Skeletal muscle satellite cell (primary cell): ENCODE data around the gene VSIG10.
"Not testable (repeated sequence)": the region's sequence is repeated elsewhere in the genome, so short reads cannot be mapped to it uniquely, and the experiment has no call there.

ENCODE experiments used
- H3K27me3 ChIP-seq: 2 replicates; pipeline ENCODE4 v1.7.0; 2013; ENCODE audit warnings: low read length; ENCODE audit not compliant: control insufficient read depth, insufficient read depth
- H3K36me3 ChIP-seq: 2 replicates; pipeline ENCODE4 v1.7.0; 2013; ENCODE audit warnings: mild to moderate bottlenecking, control low read depth, low read length; ENCODE audit not compliant: insufficient read depth
- H3K4me1 ChIP-seq: 2 replicates; pipeline ENCODE4 v1.7.0; 2013; ENCODE audit warnings: low read length; ENCODE audit not compliant: control insufficient read depth, insufficient read depth
- H3K4me2 ChIP-seq: 2 replicates; pipeline ENCODE4 v1.7.0; 2013; ENCODE audit warnings: mild to moderate bottlenecking, low read length
- H3K4me3 ChIP-seq: 2 replicates; pipeline ENCODE4 v1.7.0; 2013; ENCODE audit warnings: low read length
- H3K9ac ChIP-seq: 2 replicates; pipeline ENCODE4 v1.7.0; 2013; ENCODE audit warnings: mild to moderate bottlenecking, low read depth, low read length, moderate library complexity
- H3K9me3 ChIP-seq: replicated peaks from 2 replicates; pipeline ENCODE4 v1.7.0; 2013; ENCODE audit warnings: mild to moderate bottlenecking, control low read depth, low read length

VSIG10 gene

GRCh38 chr12:118135788-118136558 lies 32.2 kb upstream of the VSIG10 start, which contains the start of gene PEBP1:
Gene PEBP1 (plus strand): TSS chr12:118136124. CDS start chr12:118136210, 86 bp downstream.
- peak within 1 kb of the TSS; percentile 94 for H3K4me3 ChIP-seq
- peak within 1 kb of the TSS; percentile 91 for H3K4me2 ChIP-seq
- no peaks in the 10 kb centered on the region for H3K9me3 ChIP-seq
- peaks cover 30% of the 10 kb centered on the region for H3K4me1 ChIP-seq
- H3K9ac ChIP-seq: peak within 1 kb of the TSS; percentile 96
- no peaks in the 10 kb centered on the region for H3K27me3 ChIP-seq
- peaks cover 22% of the 10 kb centered on the region for H3K36me3 ChIP-seq

- not testable (repeated sequence) for H3K27me3 ChIP-seq, H3K9me3 ChIP-seq, H3K36me3 ChIP-seq, H3K4me2 ChIP-seq, H3K9ac ChIP-seq, H3K4me3 ChIP-seq, H3K4me1 ChIP-seq
Observed at GRCh38 chr12:118129436-118129835, 25.6 kb upstream of the VSIG10 start.

GRCh38 chr12:118127867-118128266 lies 24.1 kb upstream of the VSIG10 start:
- H3K4me3 ChIP-seq: no peak overlapping the region
- H3K4me2 ChIP-seq: no peak overlapping the region
- H3K36me3 ChIP-seq: no peaks in the 10 kb centered on the region
- H3K9ac ChIP-seq: no peak overlapping the region
- H3K27me3 ChIP-seq: no peaks in the 10 kb centered on the region
- H3K4me1 ChIP-seq: peaks cover 8% of the 10 kb centered on the region
- no peaks in the 10 kb centered on the region for H3K9me3 ChIP-seq

GRCh38 chr12:118126119-118126757 lies 22.4 kb upstream of the VSIG10 start:
- no peaks in the 10 kb centered on the region for H3K36me3 ChIP-seq
- no peak overlapping the region for H3K9ac ChIP-seq
- H3K27me3 ChIP-seq: no peaks in the 10 kb centered on the region
- no peaks in the 10 kb centered on the region for H3K4me1 ChIP-seq
- H3K9me3 ChIP-seq: no peaks in the 10 kb centered on the region
- no peak overlapping the region for H3K4me3 ChIP-seq
- H3K4me2 ChIP-seq: no peak overlapping the region

- Histone ChIP-seq H3K4me3 (no peak overlapping the region), H3K4me1 (peaks cover 2% of the 10 kb centered on the region), H3K27me3 (no peaks in the 10 kb centered on the region), H3K9ac (no peak overlapping the region), H3K9me3 (no peaks in the 10 kb centered on the region), H3K36me3 (no peaks in the 10 kb centered on the region), H3K4me2 (no peak overlapping the region)
Observed at GRCh38 chr12:118125743-118126118, 21.9 kb upstream of the VSIG10 start.

DNA sequence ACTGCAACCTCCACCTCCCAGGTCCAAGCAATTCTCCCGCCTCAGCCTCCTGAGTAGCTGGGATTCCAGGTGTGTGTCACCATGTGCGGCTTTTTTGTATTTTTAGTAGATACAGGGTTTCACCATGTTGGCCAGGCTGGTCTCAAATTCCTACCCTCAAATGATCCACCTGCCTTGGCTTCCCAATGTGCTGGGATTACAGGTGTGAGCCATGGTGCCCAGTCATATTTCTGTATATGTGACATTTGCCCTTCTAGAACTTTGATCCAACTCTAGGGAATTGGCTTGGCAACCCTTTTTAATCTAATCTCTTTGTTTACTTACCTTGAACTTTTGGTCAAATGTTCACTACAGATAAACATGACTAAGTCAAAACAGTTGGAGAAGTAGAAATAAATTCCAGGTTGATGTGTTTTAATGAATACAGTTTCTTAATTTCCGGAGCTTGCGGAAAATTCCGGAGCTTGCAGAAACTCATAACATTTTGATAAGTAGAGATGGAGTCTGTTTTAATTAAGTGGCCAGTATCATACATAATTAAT lies 20.6 kb upstream of the VSIG10 start:
- H3K4me2 ChIP-seq: no peak overlapping the region
- H3K27me3 ChIP-seq: no peaks in the 10 kb centered on the region
- H3K4me1 ChIP-seq: peaks cover 6% of the 10 kb centered on the region
- H3K9me3 ChIP-seq: no peaks in the 10 kb centered on the region
- H3K9ac ChIP-seq: no peak overlapping the region
- H3K36me3 ChIP-seq: no peaks in the 10 kb centered on the region
- no peak overlapping the region for H3K4me3 ChIP-seq

GRCh38 chr12:118122264-118122663 lies 18.5 kb upstream of the VSIG10 start:
- no peak overlapping the region for H3K9ac ChIP-seq

GRCh38 chr12:118120579-118121363 lies 17.0 kb upstream of the VSIG10 start:
- Histone ChIP-seq H3K27me3 (no peaks in the 10 kb centered on the region), H3K4me1 (peaks cover 6% of the 10 kb centered on the region), H3K4me3 (no peak overlapping the region), H3K36me3 (no peaks in the 10 kb centered on the region), H3K4me2 (peak overlapping the region; percentile 19), H3K9me3 (no peaks in the 10 kb centered on the region), H3K9ac (peak overlapping the region; percentile 82)

More at GRCh38 chr12:118122264-118122663, 18.5 kb upstream of the VSIG10 start:
- Histone ChIP-seq H3K4me3 (no peak overlapping the region), H3K9me3 (no peaks in the 10 kb centered on the region), H3K36me3 (no peaks in the 10 kb centered on the region), H3K27me3 (no peaks in the 10 kb centered on the region), H3K4me1 (peaks cover 6% of the 10 kb centered on the region), H3K4me2 (no peak overlapping the region)

DNA sequence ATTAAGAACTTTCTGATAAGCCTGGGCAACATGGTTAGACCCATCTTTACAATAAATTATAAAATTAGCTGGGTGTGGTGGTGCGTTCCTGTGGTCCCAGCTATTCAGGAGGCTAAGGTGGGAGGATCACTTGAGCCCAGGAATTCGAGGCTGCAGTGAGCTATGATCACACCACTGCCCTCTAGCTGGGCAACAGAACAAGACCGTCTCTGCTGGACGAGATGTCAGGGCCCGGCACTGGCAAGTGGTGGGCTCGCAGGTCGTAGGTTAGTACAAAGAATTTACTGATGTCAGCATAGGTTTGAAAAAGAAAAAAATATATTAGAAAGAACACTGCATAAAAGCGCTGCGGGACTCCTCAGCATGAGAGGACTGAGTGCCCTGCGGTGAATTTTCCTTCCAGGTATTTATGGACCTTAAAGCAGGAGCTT lies 15.7 kb upstream of the VSIG10 start:
- H3K9me3 ChIP-seq: no peaks in the 10 kb centered on the region

DNA sequence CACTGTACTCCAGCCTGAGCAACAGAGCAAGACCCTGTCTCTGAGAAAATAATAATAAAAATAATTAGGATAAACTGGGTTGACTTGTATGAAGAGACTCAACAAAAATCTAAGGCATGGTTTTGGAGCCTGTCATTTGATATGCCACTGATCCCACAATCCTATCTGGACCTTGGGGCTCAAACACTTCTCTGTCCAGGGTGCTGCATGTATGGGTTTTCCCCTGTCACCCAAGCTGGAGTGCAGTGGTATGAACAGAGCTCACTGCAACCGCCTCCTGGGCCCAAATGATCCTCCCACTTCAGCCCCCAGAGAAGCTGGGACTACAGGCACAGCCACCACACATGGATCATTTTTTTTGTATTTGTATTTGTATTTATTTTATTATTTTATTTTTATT lies 5.3 kb upstream of the VSIG10 start:
- H3K9ac ChIP-seq: no peak overlapping the region
- H3K36me3 ChIP-seq: no peaks in the 10 kb centered on the region
- H3K4me3 ChIP-seq: no peak overlapping the region
- H3K27me3 ChIP-seq: no peaks in the 10 kb centered on the region
- no peak overlapping the region for H3K4me2 ChIP-seq
- no peaks in the 10 kb centered on the region for H3K9me3 ChIP-seq
- peaks cover 3% of the 10 kb centered on the region for H3K4me1 ChIP-seq

More for the DNA sequence above, 15.7 kb upstream of the VSIG10 start:
- Histone ChIP-seq H3K4me3 (no peak overlapping the region), H3K4me2 (no peak overlapping the region), H3K27me3 (no peaks in the 10 kb centered on the region), H3K36me3 (no peaks in the 10 kb centered on the region), H3K9ac (no peak overlapping the region), H3K4me1 (peaks cover 6% of the 10 kb centered on the region)

DNA sequence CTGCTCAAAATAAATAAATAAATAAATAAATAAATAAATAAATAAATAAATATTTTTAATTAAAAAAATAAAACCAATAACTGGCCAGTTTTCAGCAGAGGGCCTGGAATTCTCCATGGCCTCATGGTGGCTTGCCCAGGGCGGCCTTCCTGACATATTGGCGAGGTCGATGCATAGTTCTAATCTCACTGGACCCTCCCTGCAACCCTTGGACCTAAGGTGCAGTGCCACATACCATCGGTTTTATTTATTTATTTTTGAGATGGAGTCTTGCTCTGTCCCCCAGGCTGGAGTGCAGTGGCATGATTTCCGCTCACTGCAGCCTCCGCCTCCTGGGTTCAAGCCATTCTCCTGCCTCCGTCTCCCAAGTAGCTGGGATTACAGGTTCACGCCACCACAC lies 3.9 kb upstream of the VSIG10 start:
- Histone ChIP-seq H3K9ac (no peak overlapping the region), H3K36me3 (no peaks in the 10 kb centered on the region), H3K4me1 (peaks cover 6% of the 10 kb centered on the region), H3K4me3 (no peak overlapping the region), H3K4me2 (no peak overlapping the region), H3K27me3 (no peaks in the 10 kb centered on the region), H3K9me3 (no peaks in the 10 kb centered on the region)
